C4-2B (cell line): ENCODE data around the gene NEGR1.

Experiments used
- H3K27ac ChIP-seq: fragments of 450-650 bp; 2 replicates; pipeline ENCODE4 v1.5.1; 2017
- ZFX ChIP-seq: fragments of 450-650 bp; IDR thresholded peaks from 2 replicates; pipeline ENCODE4 v1.6.1; 2017
- TF ChIP-seq, protein P1 (sequence below): fragments of 450-650 bp; conservative IDR thresholded peaks from 2 replicates; pipeline ENCODE4 v1.5.1; 2017; ENCODE audit warnings: mild to moderate bottlenecking

NEGR1 gene

DNA sequence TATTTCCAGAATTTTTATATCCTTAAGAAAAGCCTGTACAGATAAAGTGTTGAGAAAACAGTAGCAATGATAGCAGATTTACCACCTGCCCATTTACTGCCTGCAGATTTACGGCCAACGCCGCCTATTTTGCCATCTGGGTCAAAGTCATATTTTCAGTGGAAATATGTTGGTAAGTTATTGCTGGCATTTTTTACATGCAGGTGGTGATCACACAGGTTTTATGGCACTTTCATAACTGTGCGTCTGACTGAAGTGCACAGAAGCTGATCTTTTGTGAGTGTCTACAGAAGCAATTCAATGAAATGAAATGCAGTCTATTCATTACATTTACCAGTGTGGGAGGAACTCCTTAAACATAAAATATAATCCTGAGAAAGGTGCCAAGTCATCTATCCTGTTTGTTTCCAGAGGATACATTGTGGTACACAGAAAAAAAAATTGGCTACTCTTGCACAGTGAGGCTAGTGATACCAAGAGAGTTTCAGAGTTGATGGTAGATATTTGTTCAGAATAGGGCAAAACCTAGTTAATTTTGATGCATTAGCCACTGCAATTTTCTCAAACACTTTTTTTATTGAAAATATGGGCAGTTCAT, 458.5 kb downstream of the NEGR1 start:
- H3K27ac ChIP-seq: no peak overlapping the region
- no peak for TF ChIP-seq ZFX
- TF ChIP-seq, protein P1, sequence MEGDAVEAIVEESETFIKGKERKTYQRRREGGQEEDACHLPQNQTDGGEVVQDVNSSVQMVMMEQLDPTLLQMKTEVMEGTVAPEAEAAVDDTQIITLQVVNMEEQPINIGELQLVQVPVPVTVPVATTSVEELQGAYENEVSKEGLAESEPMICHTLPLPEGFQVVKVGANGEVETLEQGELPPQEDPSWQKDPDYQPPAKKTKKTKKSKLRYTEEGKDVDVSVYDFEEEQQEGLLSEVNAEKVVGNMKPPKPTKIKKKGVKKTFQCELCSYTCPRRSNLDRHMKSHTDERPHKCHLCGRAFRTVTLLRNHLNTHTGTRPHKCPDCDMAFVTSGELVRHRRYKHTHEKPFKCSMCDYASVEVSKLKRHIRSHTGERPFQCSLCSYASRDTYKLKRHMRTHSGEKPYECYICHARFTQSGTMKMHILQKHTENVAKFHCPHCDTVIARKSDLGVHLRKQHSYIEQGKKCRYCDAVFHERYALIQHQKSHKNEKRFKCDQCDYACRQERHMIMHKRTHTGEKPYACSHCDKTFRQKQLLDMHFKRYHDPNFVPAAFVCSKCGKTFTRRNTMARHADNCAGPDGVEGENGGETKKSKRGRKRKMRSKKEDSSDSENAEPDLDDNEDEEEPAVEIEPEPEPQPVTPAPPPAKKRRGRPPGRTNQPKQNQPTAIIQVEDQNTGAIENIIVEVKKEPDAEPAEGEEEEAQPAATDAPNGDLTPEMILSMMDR: no peak

DNA sequence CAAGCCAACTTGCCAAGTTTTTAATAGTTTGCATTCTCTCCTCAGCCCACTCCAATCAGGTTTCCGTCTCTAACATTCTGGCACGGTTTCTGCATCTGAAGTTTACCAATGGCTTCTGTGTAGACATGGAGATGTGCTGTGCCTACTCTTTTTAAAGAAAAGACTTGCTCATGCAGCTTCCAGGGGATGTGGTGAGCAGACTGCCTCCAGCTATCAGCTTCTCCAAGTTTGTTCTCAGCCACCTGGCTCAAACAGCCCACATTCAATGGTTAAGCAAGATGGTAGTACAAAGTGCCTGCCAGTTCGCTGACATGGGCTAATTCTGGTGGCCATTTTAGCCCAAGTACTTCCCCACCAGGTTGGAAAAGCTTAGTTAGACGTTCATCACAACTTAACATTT, 465.3 kb downstream of the NEGR1 start:
- TF ChIP-seq, protein P1: no peak
- no peak for TF ChIP-seq ZFX
- no peak overlapping the region for H3K27ac ChIP-seq

DNA sequence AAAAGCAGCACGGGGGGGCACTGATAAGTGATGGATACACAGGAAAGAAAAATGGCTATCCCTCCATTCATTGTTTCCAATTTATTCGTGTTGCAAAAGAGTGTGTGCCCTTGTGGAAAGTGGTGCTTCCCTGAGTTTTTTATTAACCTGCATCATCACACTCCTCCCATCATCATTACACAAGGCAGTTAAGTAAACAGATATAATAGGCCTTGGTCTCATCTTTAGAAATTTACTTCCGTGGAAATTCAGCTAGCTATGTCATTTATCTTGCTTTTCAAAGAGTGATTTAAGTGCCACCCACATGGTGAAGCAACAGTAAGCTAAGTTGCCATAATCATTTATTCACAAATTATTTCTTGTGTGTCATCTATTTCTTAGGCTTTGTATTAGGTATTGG, 473.3 kb downstream of the NEGR1 start:
- no peak overlapping the region for H3K27ac ChIP-seq
- TF ChIP-seq ZFX: no peak
- TF ChIP-seq, protein P1: no peak

DNA sequence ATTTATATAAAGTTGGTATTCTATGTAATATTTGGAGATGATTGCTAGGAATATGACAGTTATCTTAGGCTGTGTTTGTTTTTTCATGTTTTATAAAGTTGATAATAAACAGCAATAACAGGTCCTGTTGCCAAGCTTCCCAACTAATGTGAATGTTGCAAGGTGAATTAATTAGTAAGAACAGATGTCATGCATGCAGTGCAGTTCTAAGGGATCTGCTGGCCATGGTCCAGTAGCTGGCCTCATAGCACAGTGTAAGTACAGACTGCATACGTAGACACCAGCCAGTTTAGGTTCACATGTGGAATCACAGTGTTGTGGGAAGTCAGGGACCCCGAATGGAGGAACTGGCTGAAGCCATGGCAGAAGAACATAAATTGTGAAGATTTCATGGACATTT, 478.2 kb downstream of the NEGR1 start:
- TF ChIP-seq, protein P1: no peak
- TF ChIP-seq ZFX: no peak
- H3K27ac ChIP-seq: no peak overlapping the region

GRCh38 chr1:71796006-71796405, 486.3 kb downstream of the NEGR1 start:
- no peak for TF ChIP-seq ZFX
- TF ChIP-seq, protein P1: peak; percentile 26; the same call in 1 of the 2 replicates
- H3K27ac ChIP-seq: no peak overlapping the region

DNA sequence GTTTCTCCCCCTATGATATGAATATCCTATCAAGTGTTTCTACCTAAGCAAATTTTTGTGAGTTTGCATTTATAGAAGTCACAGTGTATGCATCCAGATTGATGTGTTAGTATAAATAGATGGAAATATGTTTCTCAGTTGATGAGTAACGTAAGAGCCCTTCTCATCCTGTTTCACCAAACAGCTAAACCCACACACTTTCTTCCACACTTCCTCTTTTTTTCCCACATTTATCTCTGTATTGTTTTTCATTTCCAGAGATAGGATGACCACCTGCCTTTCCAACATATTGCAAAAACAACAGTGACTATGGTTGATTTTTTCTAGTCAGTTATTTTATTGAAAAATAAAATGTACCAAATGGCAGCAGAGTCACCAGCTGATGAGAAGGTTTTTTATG, 490.1 kb downstream of the NEGR1 start:
- no peak overlapping the region for H3K27ac ChIP-seq
- TF ChIP-seq, protein P1: no peak
- TF ChIP-seq ZFX: no peak

DNA sequence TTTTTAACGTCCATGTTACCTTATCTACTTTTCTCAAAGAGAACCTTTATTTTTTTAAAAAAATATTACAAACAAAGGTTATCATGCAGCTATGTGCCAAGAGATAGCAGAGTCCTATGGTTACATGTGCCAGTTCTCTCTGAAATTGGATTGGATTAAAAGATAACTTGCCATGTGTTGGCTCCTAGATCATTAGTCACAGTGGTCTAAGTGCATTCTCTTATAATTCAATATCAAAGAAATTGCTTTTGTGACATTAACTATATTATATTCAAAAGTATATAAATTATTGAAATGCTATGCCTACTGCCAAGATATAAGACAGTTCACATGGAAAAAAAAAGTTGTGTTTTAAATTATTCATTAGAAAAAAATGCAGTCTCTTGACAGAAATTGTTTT, 494.2 kb downstream of the NEGR1 start:
- no peak overlapping the region for H3K27ac ChIP-seq
- TF ChIP-seq, protein P1: no peak
- TF ChIP-seq ZFX: no peak
